Peyer's patch (tissue), 4 donors: ENCODE measurements around the gene CYP4Z1.
"Not testable (repeated sequence)": the region's sequence is repeated elsewhere in the genome, so short reads cannot be mapped to it uniquely, and the experiment has no call there.

ENCODE experiments used
- CTCF ChIP-seq, 6 experiments: fragments of 450-650 bp in 4 of 6; fragments of 200-600 bp in 2 of 6; sonication (generic) in 1 of 6; IDR thresholded peaks; one replicate each; pipeline ENCODE4 v1.5.1; 2017 to 2019; ENCODE audit warnings: antibody characterized with exemption in 6 of 6, mild to moderate bottlenecking in 3 of 6, moderate library complexity in 1 of 6
- POLR2A ChIP-seq, 2 donors: fragments of 450-650 bp; IDR thresholded peaks; one replicate each; pipeline ENCODE4 v1.5.1; 2017; ENCODE audit warnings: antibody characterized with exemption in 2 of 2, mild to moderate bottlenecking in 2 of 2, moderate library complexity in 2 of 2

GRCh38 chr1:47156457-47156856 is 89.4 kb downstream of the CYP4Z1 start:
- not testable (repeated sequence) for TF ChIP-seq CTCF, POLR2A (IDR thresholded peaks at IDR 0.05)
